GM23338 (cell line): Measurements from ENCODE around the gene CFAP299. TPM values are rescaled to one million over a fixed set of nuclear protein-coding genes. Genes with fewer than 3 reads are reported as not detected.

Experiments used
- ATAC-seq: fragments of 200-7000 bp; cut with Tn5 transposase; 3 replicates; pipeline ENCODE4 v1.9.1; 2020
- DNase-seq: peaks from one replicate; pipeline ENCODE4 v3.0.0-alpha.2; 2015; ENCODE audit warnings: low spot score
- H2AFZ ChIP-seq: fragments of 200-600 bp; sonication (generic); 2 replicates; pipeline ENCODE4 v1.8.0; 2016; ENCODE audit warnings: antibody characterized with exemption, mild to moderate bottlenecking, moderate library complexity
- H3F3A ChIP-seq: fragments of 200-600 bp; sonication (generic); replicated peaks from 2 replicates; pipeline ENCODE4 v1.8.0; 2017; ENCODE audit warnings: antibody characterized with exemption, mixed run types, low read depth
- H3K27ac ChIP-seq: fragments of 200-600 bp; sonication (generic); 2 replicates; pipeline ENCODE4 v1.6.1; 2016; ENCODE audit warnings: low read depth
- H3K27me3 ChIP-seq: fragments of 200-600 bp; sonication (generic); 2 replicates; pipeline ENCODE4 v1.8.0; 2016; ENCODE audit warnings: mild to moderate bottlenecking, mixed run types, moderate library complexity; ENCODE audit not compliant: insufficient read depth
- H3K36me3 ChIP-seq: fragments of 200-600 bp; sonication (generic); 2 replicates; pipeline ENCODE4 v1.8.0; 2016; ENCODE audit warnings: mild to moderate bottlenecking; ENCODE audit not compliant: insufficient read depth
- H3K4me1 ChIP-seq: fragments of 200-600 bp; sonication (generic); 2 replicates; pipeline ENCODE4 v1.8.0; 2016; ENCODE audit warnings: mild to moderate bottlenecking, moderate library complexity; ENCODE audit not compliant: insufficient read depth
- H3K4me2 ChIP-seq: fragments of 200-600 bp; sonication (generic); 2 replicates; pipeline ENCODE4 v1.7.1; 2017; ENCODE audit warnings: mixed run types
- H3K4me3 ChIP-seq: fragments of 200-600 bp; sonication (generic); 2 replicates; pipeline ENCODE4 v1.6.1; 2016; ENCODE audit warnings: mixed run types
- H3K79me2 ChIP-seq: fragments of 200-600 bp; sonication (generic); replicated peaks from 2 replicates; pipeline ENCODE4 v1.8.0; 2017; ENCODE audit warnings: mild to moderate bottlenecking; ENCODE audit not compliant: insufficient read depth
- H3K9me2 ChIP-seq: fragments of 200-600 bp; sonication (generic); 2 replicates; pipeline ENCODE4 v1.8.0; 2017; ENCODE audit not compliant: insufficient read depth
- H4K20me1 ChIP-seq: fragments of 200-600 bp; sonication (generic); replicated peaks from 2 replicates; pipeline ENCODE4 v1.8.0; 2017; ENCODE audit warnings: mild to moderate bottlenecking; ENCODE audit not compliant: insufficient read depth
- H3K27ac Mint-ChIP-seq: 2 replicates; pipeline ENCODE4 v1.8.0; 2020; ENCODE audit warnings: inconsistent platforms, mild to moderate bottlenecking, moderate library complexity, mixed read lengths
- H3K27me3 Mint-ChIP-seq: 3 replicates; pipeline ENCODE4 v1.8.0; 2022; ENCODE audit warnings: low read depth, mild to moderate bottlenecking, moderate library complexity, mixed read lengths, inconsistent platforms; ENCODE audit not compliant: insufficient read depth, poor library complexity
- H3K36me3 Mint-ChIP-seq: 3 replicates; pipeline ENCODE4 v1.8.0; 2021; ENCODE audit warnings: low read depth, mild to moderate bottlenecking, inconsistent platforms, moderate library complexity, mixed read lengths
- H3K4me1 Mint-ChIP-seq: 3 replicates; pipeline ENCODE4 v1.8.0; 2020; ENCODE audit warnings: mild to moderate bottlenecking, inconsistent platforms, mixed read lengths
- H3K4me3 Mint-ChIP-seq: 3 replicates; pipeline ENCODE4 v1.8.0; 2021; ENCODE audit warnings: moderate library complexity, mild to moderate bottlenecking, inconsistent platforms, mixed read lengths
- H3K9me3 Mint-ChIP-seq: 3 replicates; pipeline ENCODE4 v1.8.0; 2020; ENCODE audit warnings: moderate library complexity, mild to moderate bottlenecking, inconsistent platforms, mixed read lengths
- CREB1 ChIP-seq: fragments of 250-450 bp; sonication (Bioruptor Pico); IDR thresholded peaks from 2 replicates; pipeline ENCODE4 v1.5.0; 2020; ENCODE audit warnings: low read depth, mild to moderate bottlenecking, moderate library complexity
- CTCF ChIP-seq, 2 experiments: fragments of 200-600 bp in 1 of 2; sonication (generic) in 1 of 2; conservative IDR thresholded peaks; 2 replicates each; pipeline versions ENCODE4 v1.5.1 to v1.6.1; 2016 to 2017; ENCODE audit warnings: antibody characterized with exemption in 2 of 2, low read depth in 2 of 2, mild to moderate bottlenecking in 2 of 2, moderate library complexity in 1 of 2
- ETS1 ChIP-seq: IDR thresholded peaks from 2 replicates; pipeline ENCODE4 v1.6.1; 2016; ENCODE audit warnings: antibody characterized with exemption
- EZH2 ChIP-seq: fragments of 200-600 bp; sonication (generic); IDR thresholded peaks from one replicate; pipeline ENCODE4 v1.8.0; 2017; ENCODE audit warnings: antibody characterized with exemption, mild to moderate bottlenecking, low read depth; ENCODE audit not compliant: unreplicated experiment
- EZH2phosphoT487 ChIP-seq: fragments of 200-600 bp; sonication (generic); IDR thresholded peaks from one replicate; pipeline ENCODE4 v1.8.1; 2018; ENCODE audit warnings: antibody characterized with exemption; ENCODE audit not compliant: unreplicated experiment
- JUNB ChIP-seq: IDR thresholded peaks from one replicate; pipeline ENCODE4 v1.6.1; 2016; ENCODE audit warnings: antibody characterized with exemption; ENCODE audit not compliant: unreplicated experiment
- NANOG ChIP-seq: IDR thresholded peaks from 2 replicates; pipeline ENCODE4 v1.6.1; 2016; ENCODE audit warnings: antibody characterized with exemption, borderline replicate concordance
- POLR2AphosphoS5 ChIP-seq: IDR thresholded peaks from 2 replicates; pipeline ENCODE4 v1.6.1; 2016; ENCODE audit warnings: antibody characterized with exemption, low read depth
- REST ChIP-seq: IDR thresholded peaks from one replicate; pipeline ENCODE4 v1.6.1; 2018; ENCODE audit warnings: antibody characterized with exemption; ENCODE audit not compliant: unreplicated experiment
- STAT1 ChIP-seq: IDR thresholded peaks from one replicate; pipeline ENCODE4 v1.6.1; 2016; ENCODE audit warnings: antibody characterized with exemption; ENCODE audit not compliant: unreplicated experiment
- ZNF114 ChIP-seq: fragments of 250-450 bp; sonication (Bioruptor Pico); IDR thresholded peaks from 2 replicates; pipeline ENCODE4 v1.5.0; 2020; ENCODE audit warnings: mild to moderate bottlenecking, moderate library complexity
- ZNF331 ChIP-seq: fragments of 250-450 bp; sonication (Bioruptor Pico); IDR thresholded peaks from 2 replicates; pipeline ENCODE4 v1.5.0; 2020; ENCODE audit warnings: low read depth, mild to moderate bottlenecking, moderate library complexity
- ZNF462 ChIP-seq: fragments of 250-450 bp; sonication (Bioruptor Pico); IDR thresholded peaks from 2 replicates; pipeline ENCODE4 v1.5.0; 2020; ENCODE audit warnings: mild to moderate bottlenecking, moderate library complexity
- polyA plus RNA-seq: library from polyadenylated mRNA; unstranded; fragments of >200 nt; fragmentation: Nextera tagmentation; extraction: Ambion mirVana; gene quantifications from 2 replicates; pipeline ENCODE4 v1.2.1, GENCODE V29; 2016
- total RNA-seq: library from RNA; depleted of rRNA; stranded (reverse); fragments of >200 nt; shearing (Covaris generic); gene quantifications from 2 replicates; pipeline ENCODE4 v1.2.3, GENCODE V29; 2014

Gene CFAP299
- total and polyA plus RNA-seq, 2 experiments from 2014 or later, result not detected

- Histone ChIP-seq H2AFZ (no peak overlapping the region), H4K20me1 (no peaks in the 10 kb centered on the region), H3K9me2 (no peaks in the 10 kb centered on the region), H3K4me3 (no peak overlapping the region), H3K36me3 (no peaks in the 10 kb centered on the region), H3K27me3 (no peaks in the 10 kb centered on the region), H3F3A (no peaks in the 10 kb centered on the region), H3K79me2 (no peaks in the 10 kb centered on the region), H3K27ac (no peak overlapping the region), H3K4me2 (no peak overlapping the region), H3K4me1 (no peaks in the 10 kb centered on the region)
- no peaks in the 10 kb centered on the region for H3K36me3 Mint-ChIP-seq
- ATAC-seq, result no peak
- TF ChIP-seq EZH2, result no peak
- no peak for TF ChIP-seq EZH2phosphoT487
- no peak for TF ChIP-seq REST
- no peak for TF ChIP-seq CTCF (conservative IDR thresholded peaks at IDR 0.05; ENCODE audit: low read depth in 2 of 2)
- no peak for TF ChIP-seq POLR2AphosphoS5
- no peak for TF ChIP-seq ZNF114 (CRISPR knock-in tag)
- no peak for TF ChIP-seq STAT1
- TF ChIP-seq JUNB, result no peak
- TF ChIP-seq NANOG, result no peak
- no peak for TF ChIP-seq ZNF331
- no peak for TF ChIP-seq ETS1
- no peak for TF ChIP-seq CREB1
- TF ChIP-seq ZNF462 (CRISPR knock-in tag), result no peak
- no peak for DNase-seq
- H3K4me3 Mint-ChIP-seq, result no peak overlapping the region
- H3K4me1 Mint-ChIP-seq, result peaks cover 6% of the 10 kb centered on the region; the same call in 1 of the 3 replicates
- H3K9me3 Mint-ChIP-seq, result no peaks in the 10 kb centered on the region
- H3K27ac Mint-ChIP-seq, result no peak overlapping the region
- peaks cover 2% of the 10 kb centered on the region for H3K27me3 Mint-ChIP-seq
Measured at GRCh38 chr4:80578001-80578400, 242.5 kb downstream of the CFAP299 start.
